Measurements from ENCODE around the gene TMEM82. TPM values are rescaled to one million over a fixed set of nuclear protein-coding genes. Genes with fewer than 3 reads are reported as not detected.

Gene TMEM82
- total RNA-seq, 1 experiment from 2014 or later: not detected

- DNase-seq (ENCODE audit: extremely low read depth, low read depth): no peak
Observed at GRCh38 chr1:15775706-15776105, 33.4 kb downstream of the TMEM82 start.

GRCh38 chr1:15777909-15778707 lies 35.8 kb downstream of the TMEM82 start:
- no peak for DNase-seq (ENCODE audit: extremely low read depth, low read depth)

- no peak for DNase-seq (ENCODE audit: extremely low read depth, low read depth)
Observed at GRCh38 chr1:15785683-15786082, 43.4 kb downstream of the TMEM82 start.

- no peak for DNase-seq (ENCODE audit: extremely low read depth, low read depth)
Observed at GRCh38 chr1:15786581-15786980, 44.3 kb downstream of the TMEM82 start.

GRCh38 chr1:15788624-15789301 lies 46.5 kb downstream of the TMEM82 start:
- DNase-seq (ENCODE audit: extremely low read depth, low read depth): no peak

GRCh38 chr1:15796086-15796462 lies 53.8 kb downstream of the TMEM82 start:
- no peak for DNase-seq (ENCODE audit: extremely low read depth, low read depth)

Other genes starting within 250 kb of the TMEM82 start
- 18.0 and 19.3 TPM in 2 replicates for gene CASP9, start 218.3 kb upstream of the TMEM82 start, total RNA-seq (2014; rRNA removed; shearing (Covaris generic))
- gene DNAJC16, start 215.7 kb upstream of the TMEM82 start, total RNA-seq (2014; rRNA removed; shearing (Covaris generic)): 15.0 and 15.9 TPM in 2 replicates
- 4.0 and 4.2 TPM in 2 replicates for gene AGMAT, start 157.4 kb upstream of the TMEM82 start, total RNA-seq (2014; rRNA removed; shearing (Covaris generic))
- 7.8 and 9.8 TPM in 2 replicates for gene DDI2, start 125.0 kb upstream of the TMEM82 start, total RNA-seq (2014; rRNA removed; shearing (Covaris generic))
- gene PLEKHM2, start 58.2 kb upstream of the TMEM82 start, total RNA-seq (2014; rRNA removed; shearing (Covaris generic)): 20.6 and 21.0 TPM in 2 replicates
- 0.12 TPM in 1 of 2 replicates, not detected in the other for gene SLC25A34, start 6.2 kb upstream of the TMEM82 start, total RNA-seq (2014; rRNA removed; shearing (Covaris generic))
- gene FBLIM1, start 16.3 kb downstream of the TMEM82 start, total RNA-seq (2014; rRNA removed; shearing (Covaris generic)): 3.6 and 4.1 TPM in 2 replicates
- gene UQCRHL, start 65.2 kb downstream of the TMEM82 start, total RNA-seq (2014; rRNA removed; shearing (Covaris generic)): 7.5 and 7.9 TPM in 2 replicates
- gene SPEN, start 105.2 kb downstream of the TMEM82 start, total RNA-seq (2014; rRNA removed; shearing (Covaris generic)): 11.3 and 14.2 TPM in 2 replicates
- 10.0 and 14.3 TPM in 2 replicates for gene ZBTB17, start 233.6 kb downstream of the TMEM82 start, total RNA-seq (2014; rRNA removed; shearing (Covaris generic))